MM.1S (cell line): ENCODE results near the gene SNX25.

ENCODE experiments used
- DNase-seq: peaks from one replicate; pipeline ENCODE4 v3.0.0-alpha.2; 2015
- H2AFZ ChIP-seq: fragments of 300-600 bp; sonication (generic); 2 replicates; pipeline ENCODE4 v1.6.0; 2016; ENCODE audit warnings: antibody characterized with exemption, low read length
- H3F3A ChIP-seq: fragments of 300-600 bp; sonication (generic); 2 replicates; pipeline ENCODE4 v1.6.1; 2016; ENCODE audit warnings: mild to moderate bottlenecking, antibody characterized with exemption, low read length, moderate library complexity, mixed read lengths; ENCODE audit not compliant: insufficient read depth
- H3K27ac ChIP-seq: fragments of 300-600 bp; sonication (generic); 2 replicates; pipeline ENCODE4 v1.5.1; 2016; ENCODE audit warnings: mild to moderate bottlenecking, low read length
- H3K27me3 ChIP-seq: fragments of 300-600 bp; sonication (generic); replicated peaks from 2 replicates; pipeline ENCODE4 v1.6.0; 2016; ENCODE audit warnings: low read length; ENCODE audit not compliant: insufficient read depth
- H3K36me3 ChIP-seq: fragments of 300-600 bp; sonication (generic); replicated peaks from 2 replicates; pipeline ENCODE4 v1.6.1; 2016; ENCODE audit warnings: mild to moderate bottlenecking, low read length, mixed read lengths; ENCODE audit not compliant: insufficient read depth
- H3K4me1 ChIP-seq: fragments of 300-600 bp; sonication (generic); 2 replicates; pipeline ENCODE4 v1.6.1; 2016; ENCODE audit warnings: low read length, mixed read lengths
- H3K4me2 ChIP-seq: fragments of 300-600 bp; sonication (generic); 2 replicates; pipeline ENCODE4 v1.6.0; 2016; ENCODE audit warnings: low read depth, low read length
- H3K4me3 ChIP-seq: fragments of 300-600 bp; sonication (generic); 2 replicates; pipeline ENCODE4 v1.5.1; 2016; ENCODE audit warnings: low read length, mixed read lengths
- H3K79me2 ChIP-seq: fragments of 300-600 bp; sonication (generic); 2 replicates; pipeline ENCODE4 v1.6.1; 2016; ENCODE audit warnings: mixed run types, low read length, mixed read lengths
- H3K9ac ChIP-seq: fragments of 300-600 bp; sonication (generic); 2 replicates; pipeline ENCODE4 v1.6.1; 2016; ENCODE audit warnings: low read length, mixed read lengths
- H3K9me2 ChIP-seq: fragments of 300-600 bp; sonication (generic); replicated peaks from 2 replicates; pipeline ENCODE4 v1.6.1; 2016; ENCODE audit warnings: mild to moderate bottlenecking, low read length, mixed read lengths; ENCODE audit not compliant: insufficient read depth
- H3K9me3 ChIP-seq: fragments of 300-600 bp; sonication (generic); replicated peaks from 2 replicates; pipeline ENCODE4 v1.6.1; 2016; ENCODE audit warnings: mild to moderate bottlenecking, low read length, mixed read lengths; ENCODE audit not compliant: insufficient read depth
- H4K20me1 ChIP-seq: fragments of 300-600 bp; sonication (generic); 2 replicates; pipeline ENCODE4 v1.6.1; 2016; ENCODE audit warnings: mild to moderate bottlenecking, low read length, moderate library complexity, mixed read lengths; ENCODE audit not compliant: insufficient read depth
- EZH2 ChIP-seq: fragments of 300-600 bp; sonication (generic); optimal IDR thresholded peaks from 2 replicates; pipeline ENCODE3; 2017; ENCODE audit warnings: low read depth, mild to moderate bottlenecking, antibody characterized with exemption, low read length, mixed read lengths
- EZH2phosphoT487 ChIP-seq: fragments of 300-600 bp; sonication (generic); IDR thresholded peaks from 2 replicates; pipeline ENCODE4 v1.6.1; 2018; ENCODE audit warnings: antibody characterized with exemption, low read length
- TF ChIP-seq, protein P1 (sequence below): fragments of 300-600 bp; sonication (generic); IDR thresholded peaks from 2 replicates; pipeline ENCODE4 v1.5.1; 2016; ENCODE audit warnings: antibody characterized with exemption, low read length, mixed read lengths

Gene SNX25

DNA sequence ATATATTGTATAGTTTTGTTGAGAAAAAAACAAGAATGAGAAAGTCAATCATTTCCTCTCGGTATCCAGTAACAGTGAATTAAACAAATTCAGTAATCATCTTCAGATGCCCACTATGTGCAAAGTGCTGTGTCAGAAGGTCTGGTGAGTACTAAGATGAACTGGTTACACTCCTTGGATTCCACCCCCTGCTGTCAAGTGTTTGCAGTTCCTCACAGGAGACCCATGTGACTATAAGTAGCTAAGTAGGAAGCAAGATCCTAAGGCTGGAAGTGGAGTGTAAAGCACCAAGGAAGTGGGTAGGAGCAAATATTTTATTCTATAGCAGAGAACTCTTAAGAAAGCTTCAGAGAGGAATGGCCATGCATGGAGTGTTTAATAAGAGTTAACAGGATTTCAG is 73.6 kb downstream of the SNX25 start:
- Histone ChIP-seq H3F3A (no peaks in the 10 kb centered on the region), H3K27ac (no peak overlapping the region), H3K9me3 (no peaks in the 10 kb centered on the region), H3K79me2 (0 out of 2 replicates have a peak, but pooled peaks cover 9% of the 10 kb centered on the region), H3K9me2 (no peaks in the 10 kb centered on the region), H3K27me3 (no peaks in the 10 kb centered on the region), H3K4me3 (no peak overlapping the region), H2AFZ (no peak overlapping the region), H3K9ac (no peak overlapping the region), H3K4me1 (0 out of 2 replicates have a peak, but pooled peaks cover 3% of the 10 kb centered on the region), H3K36me3 (no peaks in the 10 kb centered on the region), H3K4me2 (no peak overlapping the region), H4K20me1 (no peaks in the 10 kb centered on the region)
- no peak for TF ChIP-seq EZH2
- TF ChIP-seq EZH2phosphoT487, result no peak
- TF ChIP-seq, protein P1, sequence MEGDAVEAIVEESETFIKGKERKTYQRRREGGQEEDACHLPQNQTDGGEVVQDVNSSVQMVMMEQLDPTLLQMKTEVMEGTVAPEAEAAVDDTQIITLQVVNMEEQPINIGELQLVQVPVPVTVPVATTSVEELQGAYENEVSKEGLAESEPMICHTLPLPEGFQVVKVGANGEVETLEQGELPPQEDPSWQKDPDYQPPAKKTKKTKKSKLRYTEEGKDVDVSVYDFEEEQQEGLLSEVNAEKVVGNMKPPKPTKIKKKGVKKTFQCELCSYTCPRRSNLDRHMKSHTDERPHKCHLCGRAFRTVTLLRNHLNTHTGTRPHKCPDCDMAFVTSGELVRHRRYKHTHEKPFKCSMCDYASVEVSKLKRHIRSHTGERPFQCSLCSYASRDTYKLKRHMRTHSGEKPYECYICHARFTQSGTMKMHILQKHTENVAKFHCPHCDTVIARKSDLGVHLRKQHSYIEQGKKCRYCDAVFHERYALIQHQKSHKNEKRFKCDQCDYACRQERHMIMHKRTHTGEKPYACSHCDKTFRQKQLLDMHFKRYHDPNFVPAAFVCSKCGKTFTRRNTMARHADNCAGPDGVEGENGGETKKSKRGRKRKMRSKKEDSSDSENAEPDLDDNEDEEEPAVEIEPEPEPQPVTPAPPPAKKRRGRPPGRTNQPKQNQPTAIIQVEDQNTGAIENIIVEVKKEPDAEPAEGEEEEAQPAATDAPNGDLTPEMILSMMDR, result no peak
- no peak for DNase-seq

GRCh38 chr4:185283723-185284122 is 74.3 kb downstream of the SNX25 start:
- Histone ChIP-seq H3K27ac (no peak overlapping the region), H3K9ac (no peak overlapping the region), H4K20me1 (no peaks in the 10 kb centered on the region), H3K27me3 (no peaks in the 10 kb centered on the region), H3K9me2 (no peaks in the 10 kb centered on the region), H3K4me2 (no peak overlapping the region), H3K79me2 (0 out of 2 replicates have a peak, but pooled peaks cover 9% of the 10 kb centered on the region), H2AFZ (no peak overlapping the region), H3K9me3 (no peaks in the 10 kb centered on the region), H3K4me1 (0 out of 2 replicates have a peak, but pooled peaks cover 3% of the 10 kb centered on the region), H3K4me3 (no peak overlapping the region), H3K36me3 (no peaks in the 10 kb centered on the region), H3F3A (no peaks in the 10 kb centered on the region)
- no peak for DNase-seq
- TF ChIP-seq EZH2phosphoT487 (no peak), EZH2 (no peak)
- TF ChIP-seq, protein P1, result no peak

DNA sequence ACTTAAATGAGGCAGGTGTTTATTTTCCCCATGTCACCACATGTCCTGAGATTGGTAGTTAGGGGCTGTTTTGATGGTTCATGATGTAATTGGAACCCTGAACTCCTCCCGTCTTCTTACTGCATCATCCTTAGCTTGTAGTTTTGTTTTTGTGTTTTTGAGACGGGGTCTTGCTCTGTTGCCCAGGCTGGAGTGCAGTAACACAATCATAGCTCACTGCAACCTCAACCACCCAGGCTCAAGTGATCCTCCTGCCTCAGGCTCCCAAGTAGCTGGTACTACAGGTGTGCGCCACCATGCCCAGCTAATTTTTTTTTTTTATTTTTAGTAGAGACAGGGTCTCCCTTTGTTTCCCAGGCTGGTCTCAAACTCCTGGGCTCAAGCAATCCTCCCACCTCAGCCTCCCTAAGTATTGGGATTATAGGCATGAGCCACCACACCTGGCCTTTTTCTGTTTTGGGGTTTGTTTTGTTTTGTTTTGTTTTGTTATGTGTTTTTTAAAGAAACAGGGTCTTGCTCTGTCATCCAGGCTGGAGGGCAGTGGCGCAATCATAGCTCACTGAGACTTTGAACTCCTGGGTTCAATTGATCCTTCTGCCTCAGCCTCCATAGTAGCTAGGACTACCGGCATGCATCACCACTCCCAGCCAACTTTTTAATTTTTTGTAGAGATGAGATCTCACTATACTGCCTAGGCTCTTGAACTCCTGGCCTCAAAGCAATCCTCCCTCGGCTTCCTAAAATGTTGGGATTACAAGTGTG is 76.4 kb downstream of the SNX25 start:
- Histone ChIP-seq H3K9ac (no peak overlapping the region), H3K27ac (no peak overlapping the region), H3K9me2 (no peaks in the 10 kb centered on the region), H3K27me3 (no peaks in the 10 kb centered on the region), H3K4me1 (no peaks in the 10 kb centered on the region), H2AFZ (no peak overlapping the region), H3K36me3 (no peaks in the 10 kb centered on the region), H3K4me2 (no peak overlapping the region), H3K79me2 (0 out of 2 replicates have a peak, but pooled peaks cover 5% of the 10 kb centered on the region), H4K20me1 (no peaks in the 10 kb centered on the region), H3K4me3 (no peak overlapping the region), H3K9me3 (no peaks in the 10 kb centered on the region), H3F3A (no peaks in the 10 kb centered on the region)
- no peak for DNase-seq
- TF ChIP-seq EZH2phosphoT487 (no peak), EZH2 (no peak)
- TF ChIP-seq, protein P1, result no peak
